H9 (cell line): Measurements from ENCODE around the gene BICD1. TPM values are rescaled to one million over a fixed set of nuclear protein-coding genes. Genes with fewer than 3 reads are reported as not detected.

Source experiments
- DNase-seq: peaks from one replicate; pipeline ENCODE4 v3.0.0-alpha.2; 2017
- H2AFZ ChIP-seq: one replicate; pipeline ENCODE4 v1.6.1; 2013; ENCODE audit warnings: mild to moderate bottlenecking, low read length, control low read depth, moderate library complexity
- H2AK5ac ChIP-seq: 2 replicates; pipeline ENCODE4 v1.6.1; 2013; ENCODE audit warnings: low read length, control low read depth, mixed read lengths; ENCODE audit not compliant: insufficient read length
- H2BK120ac ChIP-seq: one replicate; pipeline ENCODE4 v1.6.1; 2013; ENCODE audit warnings: low read depth, mild to moderate bottlenecking, low read length, control low read depth, inconsistent platforms; ENCODE audit not compliant: poor library complexity, severe bottlenecking
- H2BK12ac ChIP-seq: 2 replicates; pipeline ENCODE4 v1.6.1; 2013; ENCODE audit warnings: low read length, control low read depth, mixed read lengths, low read depth; ENCODE audit not compliant: insufficient read length
- H2BK15ac ChIP-seq: 2 replicates; pipeline ENCODE4 v1.6.1; 2013; ENCODE audit warnings: low read depth, low read length, control low read depth
- H2BK20ac ChIP-seq: one replicate; pipeline ENCODE4 v1.6.1; 2013; ENCODE audit warnings: low read depth, mild to moderate bottlenecking, low read length, control low read depth, inconsistent platforms; ENCODE audit not compliant: poor library complexity, severe bottlenecking
- H2BK5ac ChIP-seq: 2 replicates; pipeline ENCODE4 v1.6.1; 2013; ENCODE audit warnings: low read length, control low read depth, mixed read lengths; ENCODE audit not compliant: insufficient read length
- H3K14ac ChIP-seq: 2 replicates; pipeline ENCODE4 v1.6.1; 2013; ENCODE audit warnings: low read length, control low read depth; ENCODE audit not compliant: insufficient read depth
- H3K18ac ChIP-seq: 2 replicates; pipeline ENCODE4 v1.6.1; 2013; ENCODE audit warnings: low read depth, mild to moderate bottlenecking, mixed read lengths, low read length, control low read depth; ENCODE audit not compliant: insufficient read length
- H3K23ac ChIP-seq: 2 replicates; pipeline ENCODE4 v1.6.1; 2013; ENCODE audit warnings: low read length, control low read depth, mixed read lengths, low read depth; ENCODE audit not compliant: insufficient read length
- H3K23me2 ChIP-seq: 2 replicates; pipeline ENCODE4 v1.6.1; 2013; ENCODE audit warnings: low read depth, mild to moderate bottlenecking, mixed read lengths, low read length, control low read depth; ENCODE audit not compliant: insufficient read length, poor library complexity, severe bottlenecking
- H3K27ac ChIP-seq: 2 replicates; pipeline ENCODE4 v1.5.1; 2013; ENCODE audit warnings: low read length, control low read depth, mixed read lengths, low read depth; ENCODE audit not compliant: insufficient read length
- H3K27me3 ChIP-seq: 2 replicates; pipeline ENCODE4 v1.6.1; 2013; ENCODE audit warnings: low read length, control low read depth, inconsistent platforms; ENCODE audit not compliant: insufficient read depth
- H3K4ac ChIP-seq: 2 replicates; pipeline ENCODE4 v1.6.1; 2013; ENCODE audit warnings: low read depth, mild to moderate bottlenecking, control low read depth, inconsistent platforms, low read length, moderate library complexity
- H3K4me1 ChIP-seq: 2 replicates; pipeline ENCODE4 v1.6.1; 2013; ENCODE audit warnings: low read length, control low read depth, inconsistent platforms; ENCODE audit not compliant: insufficient read depth
- H3K4me2 ChIP-seq: 2 replicates; pipeline ENCODE4 v1.6.1; 2013; ENCODE audit warnings: low read length, control low read depth, mixed read lengths; ENCODE audit not compliant: insufficient read length, insufficient read depth
- H3K56ac ChIP-seq: 2 replicates; pipeline ENCODE4 v1.6.1; 2013; ENCODE audit warnings: low read depth, mild to moderate bottlenecking, mixed read lengths, low read length, control low read depth; ENCODE audit not compliant: insufficient read length
- H3K79me1 ChIP-seq: 2 replicates; pipeline ENCODE4 v1.6.1; 2013; ENCODE audit warnings: low read depth, mild to moderate bottlenecking, moderate library complexity, low read length, control low read depth, inconsistent platforms; ENCODE audit not compliant: insufficient read depth, poor library complexity, severe bottlenecking
- H3K79me2 ChIP-seq: 2 replicates; pipeline ENCODE4 v1.6.1; 2013; ENCODE audit warnings: low read length, control low read depth, inconsistent platforms; ENCODE audit not compliant: insufficient read depth
- H3K9ac ChIP-seq: 2 replicates; pipeline ENCODE4 v1.6.1; 2013; ENCODE audit warnings: low read length, control low read depth, mixed read lengths; ENCODE audit not compliant: insufficient read length; ENCODE audit errors: extremely low read depth
- H3K9me3 ChIP-seq: one replicate; pipeline ENCODE4 v1.6.1; 2013; ENCODE audit warnings: low read depth, low read length, inconsistent platforms; ENCODE audit not compliant: control insufficient read depth
- H3T11ph ChIP-seq: one replicate; pipeline ENCODE4 v1.6.1; 2013; ENCODE audit warnings: mild to moderate bottlenecking, low read length, control low read depth, inconsistent platforms
- H4K20me1 ChIP-seq: one replicate; pipeline ENCODE4 v1.6.1; 2013; ENCODE audit not compliant: control insufficient read depth, insufficient read length, insufficient read depth
- H4K5ac ChIP-seq: 2 replicates; pipeline ENCODE4 v1.6.1; 2013; ENCODE audit warnings: low read depth, mild to moderate bottlenecking, mixed read lengths, low read length, control low read depth; ENCODE audit not compliant: insufficient read length
- H4K8ac ChIP-seq: replicated peaks from 2 replicates; pipeline ENCODE4 v1.6.1; 2013; ENCODE audit warnings: low read length, control low read depth, mixed read lengths, low read depth; ENCODE audit not compliant: insufficient read length
- H4K91ac ChIP-seq: 2 replicates; pipeline ENCODE4 v1.6.1; 2013; ENCODE audit warnings: low read depth, mild to moderate bottlenecking, moderate library complexity, mixed read lengths, low read length, control low read depth; ENCODE audit not compliant: insufficient read length
- H3K27ac Mint-ChIP-seq, 3 experiments: 2 replicates in 2 of 3; 3 replicates in 1 of 3; pipeline ENCODE4 v1.8.0; 2020 to 2021; ENCODE audit warnings: mixed read lengths in 3 of 3, mild to moderate bottlenecking in 1 of 3, moderate library complexity in 1 of 3
- H3K27me3 Mint-ChIP-seq: 2 replicates; pipeline ENCODE4 v1.8.0; 2021; ENCODE audit warnings: low read depth, mild to moderate bottlenecking, moderate library complexity, mixed read lengths
- H3K36me3 Mint-ChIP-seq, 3 experiments: 2 replicates in 2 of 3; 3 replicates in 1 of 3; pipeline ENCODE4 v1.8.0; 2020 to 2021; ENCODE audit warnings: low read depth in 3 of 3, mixed read lengths in 3 of 3; ENCODE audit not compliant: insufficient read depth in 1 of 3
- H3K4me1 Mint-ChIP-seq, 2 experiments: 2 replicates each; pipeline ENCODE4 v1.8.0; 2020; ENCODE audit warnings: mixed read lengths in 2 of 2
- H3K4me3 Mint-ChIP-seq, 2 experiments: 2 replicates in 1 of 2; 3 replicates in 1 of 2; pipeline ENCODE4 v1.8.0; 2020 to 2021; ENCODE audit warnings: mild to moderate bottlenecking in 2 of 2, mixed read lengths in 2 of 2, moderate library complexity in 1 of 2
- H3K9me3 Mint-ChIP-seq, 2 experiments: 2 replicates in 1 of 2; 3 replicates in 1 of 2; pipeline ENCODE4 v1.8.0; 2020; ENCODE audit warnings: mild to moderate bottlenecking in 2 of 2, mixed read lengths in 2 of 2, moderate library complexity in 1 of 2
- WGBS: extraction: QIAGEN DNeasy Blood & Tissue Kit; methylation state at CpG from one replicate; pipeline ENCODE4 v1.1.7; 2013; ENCODE audit warnings: missing lambda C conversion rate, low lambda C conversion rate, mixed read lengths; ENCODE audit not compliant: insufficient read length; ENCODE audit errors: extremely low coverage; 5-methylcytosine and 5-hydroxymethylcytosine counted together
- total RNA-seq: library from RNA; stranded (reverse); gene quantifications from 2 replicates; pipeline ENCODE4 v1.2.1, GENCODE V29; 2021
- TF ChIP-seq, protein P1 (sequence below): fragments of 200-600 bp; sonication (generic); conservative IDR thresholded peaks from 3 replicates; pipeline ENCODE4 v1.8.0; 2021; ENCODE audit warnings: antibody characterized with exemption, mild to moderate bottlenecking

BICD1 gene
- total RNA-seq, 1 experiment from 2014 or later, result 134 TPM

GRCh38 chr12:32334371-32334777 lies 227.7 kb downstream of the BICD1 start:
- no peak overlapping the region for H4K91ac ChIP-seq
- no peaks in the 10 kb centered on the region for H3K27me3 ChIP-seq
- no peaks in the 10 kb centered on the region for H3K79me1 ChIP-seq
- no peak overlapping the region for H3K56ac ChIP-seq
- H2AFZ ChIP-seq, result no peak overlapping the region
- Mint-ChIP-seq H3K27me3 (no peaks in the 10 kb centered on the region), H3K9me3 (no peaks in the 10 kb centered on the region), H3K27ac (peak overlapping the region in 1 of 3 experiments; percentile 79; a peak in 2 of 7 replicates), H3K4me3 (no peak overlapping the region), H3K4me1 (peaks cover 6 to 11% of the 10 kb centered on the region in 2 experiments; a peak in 2 of 4 replicates), H3K36me3 (peaks cover 6 to 56% (median 28%) of the 10 kb centered on the region in 3 experiments; a peak in 5 of 7 replicates)
- no CpG with 5 or more reads among the region's 4 CpGs for WGBS
- no peak overlapping the region for H3K9ac ChIP-seq
- no peaks in the 10 kb centered on the region; the same call in 1 of the 2 replicates for H3K4me1 ChIP-seq
- H3K23me2 ChIP-seq, result no peaks in the 10 kb centered on the region
- H3K4ac ChIP-seq, result no peak overlapping the region
- H4K20me1 ChIP-seq, result no peaks in the 10 kb centered on the region
- no peak overlapping the region for H4K8ac ChIP-seq
- no peak overlapping the region for H2BK120ac ChIP-seq
- H3K14ac ChIP-seq, result no peak overlapping the region
- TF ChIP-seq, protein P1, sequence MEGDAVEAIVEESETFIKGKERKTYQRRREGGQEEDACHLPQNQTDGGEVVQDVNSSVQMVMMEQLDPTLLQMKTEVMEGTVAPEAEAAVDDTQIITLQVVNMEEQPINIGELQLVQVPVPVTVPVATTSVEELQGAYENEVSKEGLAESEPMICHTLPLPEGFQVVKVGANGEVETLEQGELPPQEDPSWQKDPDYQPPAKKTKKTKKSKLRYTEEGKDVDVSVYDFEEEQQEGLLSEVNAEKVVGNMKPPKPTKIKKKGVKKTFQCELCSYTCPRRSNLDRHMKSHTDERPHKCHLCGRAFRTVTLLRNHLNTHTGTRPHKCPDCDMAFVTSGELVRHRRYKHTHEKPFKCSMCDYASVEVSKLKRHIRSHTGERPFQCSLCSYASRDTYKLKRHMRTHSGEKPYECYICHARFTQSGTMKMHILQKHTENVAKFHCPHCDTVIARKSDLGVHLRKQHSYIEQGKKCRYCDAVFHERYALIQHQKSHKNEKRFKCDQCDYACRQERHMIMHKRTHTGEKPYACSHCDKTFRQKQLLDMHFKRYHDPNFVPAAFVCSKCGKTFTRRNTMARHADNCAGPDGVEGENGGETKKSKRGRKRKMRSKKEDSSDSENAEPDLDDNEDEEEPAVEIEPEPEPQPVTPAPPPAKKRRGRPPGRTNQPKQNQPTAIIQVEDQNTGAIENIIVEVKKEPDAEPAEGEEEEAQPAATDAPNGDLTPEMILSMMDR, result no peak
- DNase-seq, result no peak
- H3K27ac ChIP-seq, result no peak overlapping the region
- no peaks in the 10 kb centered on the region for H3K9me3 ChIP-seq
- H3T11ph ChIP-seq, result no peak overlapping the region
- H3K79me2 ChIP-seq, result no peaks in the 10 kb centered on the region
- no peak overlapping the region for H2AK5ac ChIP-seq
- no peak overlapping the region for H3K18ac ChIP-seq
- H3K4me2 ChIP-seq, result no peak overlapping the region
- no peak overlapping the region for H2BK5ac ChIP-seq
- no peak overlapping the region for H2BK20ac ChIP-seq
- H4K5ac ChIP-seq, result no peak overlapping the region
- no peak overlapping the region for H2BK12ac ChIP-seq
- H2BK15ac ChIP-seq, result no peak overlapping the region
- no peak overlapping the region for H3K23ac ChIP-seq
